HFF-Myc (cell line): ENCODE results near the gene ANKS1B.

Experiments used
- DNase-seq: peaks from one replicate; pipeline ENCODE4 v3.0.0-alpha.2; 2011; ENCODE audit warnings: low read depth; ENCODE audit errors: extremely low read depth
- H3K4me3 ChIP-seq: replicated peaks from 2 replicates; pipeline ENCODE4 v1.5.1; 2011; ENCODE audit warnings: low read depth, mild to moderate bottlenecking, control low read depth, low read length
- TF ChIP-seq, protein P1 (sequence below): IDR thresholded peaks from 2 replicates; pipeline ENCODE4 v1.5.1; 2012; ENCODE audit warnings: mild to moderate bottlenecking, low read depth, low read length, control low read depth; ENCODE audit errors: missing control alignments

The ANKS1B gene

DNA sequence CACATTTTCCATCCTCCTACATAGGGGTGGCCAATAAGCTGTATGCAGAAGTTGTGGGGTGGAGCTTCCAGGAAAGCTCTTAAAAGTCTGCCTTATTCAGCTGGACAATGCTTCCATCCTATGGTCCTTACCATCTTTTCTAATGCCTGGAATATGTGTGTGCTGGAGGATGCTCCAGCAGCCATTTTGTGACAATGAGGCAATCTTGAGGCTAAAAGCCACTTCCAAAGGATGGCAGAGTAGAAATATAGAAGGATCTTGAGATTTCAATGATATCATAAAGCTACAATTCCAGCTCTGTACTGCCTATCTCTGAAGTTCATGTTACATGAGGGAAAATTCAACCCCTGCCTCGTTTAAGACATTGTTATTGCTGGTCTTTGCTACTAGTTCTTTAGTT lies 1244.0 kb downstream of the ANKS1B start:
- TF ChIP-seq, protein P1, sequence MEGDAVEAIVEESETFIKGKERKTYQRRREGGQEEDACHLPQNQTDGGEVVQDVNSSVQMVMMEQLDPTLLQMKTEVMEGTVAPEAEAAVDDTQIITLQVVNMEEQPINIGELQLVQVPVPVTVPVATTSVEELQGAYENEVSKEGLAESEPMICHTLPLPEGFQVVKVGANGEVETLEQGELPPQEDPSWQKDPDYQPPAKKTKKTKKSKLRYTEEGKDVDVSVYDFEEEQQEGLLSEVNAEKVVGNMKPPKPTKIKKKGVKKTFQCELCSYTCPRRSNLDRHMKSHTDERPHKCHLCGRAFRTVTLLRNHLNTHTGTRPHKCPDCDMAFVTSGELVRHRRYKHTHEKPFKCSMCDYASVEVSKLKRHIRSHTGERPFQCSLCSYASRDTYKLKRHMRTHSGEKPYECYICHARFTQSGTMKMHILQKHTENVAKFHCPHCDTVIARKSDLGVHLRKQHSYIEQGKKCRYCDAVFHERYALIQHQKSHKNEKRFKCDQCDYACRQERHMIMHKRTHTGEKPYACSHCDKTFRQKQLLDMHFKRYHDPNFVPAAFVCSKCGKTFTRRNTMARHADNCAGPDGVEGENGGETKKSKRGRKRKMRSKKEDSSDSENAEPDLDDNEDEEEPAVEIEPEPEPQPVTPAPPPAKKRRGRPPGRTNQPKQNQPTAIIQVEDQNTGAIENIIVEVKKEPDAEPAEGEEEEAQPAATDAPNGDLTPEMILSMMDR: no peak
- no peak for DNase-seq
- no peak overlapping the region for H3K4me3 ChIP-seq

DNA sequence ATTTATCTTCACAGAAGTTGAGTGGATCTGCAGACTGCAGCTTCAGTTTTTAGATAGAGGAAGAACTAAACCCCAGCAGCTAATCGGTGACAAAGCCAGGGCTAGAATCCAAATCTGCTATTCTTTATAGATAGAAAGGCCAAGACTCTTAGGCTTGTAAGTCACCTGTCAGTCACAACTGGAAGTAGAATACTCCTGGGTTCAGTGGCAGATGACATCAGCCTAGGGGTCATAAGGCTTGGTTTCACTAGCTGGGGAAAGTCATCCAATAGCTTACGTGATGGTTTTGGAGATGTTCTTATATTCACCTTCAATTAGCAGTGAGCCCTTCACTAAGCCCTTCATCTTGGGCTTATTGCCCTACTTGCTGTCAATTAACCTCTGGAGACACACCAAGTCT lies 1246.2 kb downstream of the ANKS1B start:
- TF ChIP-seq, protein P1: no peak
- no peak for DNase-seq
- no peak overlapping the region for H3K4me3 ChIP-seq

DNA sequence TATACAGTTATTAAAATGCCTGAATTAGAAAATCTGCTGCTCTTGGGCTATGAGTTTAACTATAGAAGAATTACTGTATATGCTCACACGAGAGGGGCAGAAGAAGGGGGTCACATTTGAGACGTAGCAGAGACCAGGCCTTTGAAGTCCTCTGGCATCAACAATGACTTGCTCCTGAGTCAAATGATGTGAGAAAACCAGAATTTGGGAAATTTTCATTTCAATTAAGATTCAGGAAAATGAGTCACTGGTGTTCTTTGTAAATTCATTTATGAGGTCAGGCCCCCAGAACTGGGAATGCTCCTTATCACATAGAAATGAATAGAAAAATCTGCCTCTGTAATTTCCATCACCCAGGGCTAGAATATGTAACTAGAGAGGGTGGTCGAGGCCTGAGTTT lies 1246.7 kb downstream of the ANKS1B start:
- no peak overlapping the region for H3K4me3 ChIP-seq
- DNase-seq: no peak
- TF ChIP-seq, protein P1: no peak

DNA sequence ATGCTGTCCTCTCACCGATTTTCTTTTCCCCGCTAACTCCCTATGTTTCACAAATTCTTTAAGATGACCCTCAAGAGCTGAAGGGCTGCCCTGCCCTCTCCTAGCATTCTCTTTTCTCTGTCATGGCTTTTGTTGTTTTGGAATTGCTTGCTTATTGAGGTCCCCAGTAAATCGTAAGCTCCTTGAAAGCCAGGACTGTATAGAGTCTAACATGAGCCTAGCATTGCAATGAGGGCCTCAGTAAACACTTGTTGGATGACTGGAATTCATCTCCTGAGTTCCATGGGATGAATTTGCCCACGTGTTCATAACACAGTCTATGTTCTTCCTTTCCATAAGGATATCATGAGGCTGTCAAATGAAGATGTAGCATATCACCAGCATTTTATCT lies 1247.4 kb downstream of the ANKS1B start:
- H3K4me3 ChIP-seq: no peak overlapping the region
- DNase-seq: no peak
- TF ChIP-seq, protein P1: no peak

DNA sequence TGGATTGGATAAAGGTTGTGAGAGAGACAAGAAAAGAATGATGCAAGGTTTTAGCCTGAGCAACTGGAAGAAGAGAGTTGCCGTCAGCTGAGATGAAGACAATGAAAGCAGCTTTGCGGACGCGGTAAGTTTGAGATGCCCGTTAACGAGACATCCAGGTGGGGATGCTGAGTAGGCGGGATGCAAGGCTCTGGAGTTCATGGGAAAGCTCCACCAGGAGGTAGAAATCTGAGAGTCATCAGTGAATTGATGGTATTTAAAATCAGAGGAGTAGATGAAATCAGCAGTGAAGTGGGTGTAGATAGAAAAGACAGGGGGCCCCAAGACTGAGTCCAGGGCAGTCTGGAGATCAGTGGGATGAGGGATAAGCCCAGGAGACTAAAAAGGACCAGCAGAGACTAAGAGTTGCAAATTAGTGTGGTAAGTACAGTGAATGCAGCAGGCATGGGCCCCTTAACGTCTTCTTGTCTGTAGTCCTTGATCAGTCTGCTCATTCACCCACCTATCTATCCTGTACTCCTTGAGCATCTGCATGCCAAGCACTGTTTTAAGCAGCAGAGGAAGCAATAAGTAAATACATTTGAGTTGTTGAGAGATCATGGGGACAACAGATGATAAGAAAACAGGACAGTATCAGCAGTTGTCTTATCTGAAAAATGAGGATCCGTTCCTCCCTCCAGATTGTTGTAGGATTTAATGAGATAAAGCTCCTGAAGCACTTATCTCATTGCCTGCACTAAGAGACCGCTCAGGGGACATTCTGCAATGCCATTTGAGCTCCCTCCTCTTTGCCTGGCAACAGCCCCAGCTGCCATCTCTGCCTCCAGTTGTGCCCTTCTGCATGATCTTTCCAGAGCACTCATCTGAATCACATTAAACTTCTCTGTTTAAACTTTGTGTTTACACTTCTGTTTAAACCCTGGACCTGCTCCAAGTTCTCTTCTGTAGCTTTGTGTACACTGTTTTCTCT lies 1248.1 kb downstream of the ANKS1B start:
- TF ChIP-seq, protein P1: no peak
- no peak overlapping the region for H3K4me3 ChIP-seq
- DNase-seq: no peak

DNA sequence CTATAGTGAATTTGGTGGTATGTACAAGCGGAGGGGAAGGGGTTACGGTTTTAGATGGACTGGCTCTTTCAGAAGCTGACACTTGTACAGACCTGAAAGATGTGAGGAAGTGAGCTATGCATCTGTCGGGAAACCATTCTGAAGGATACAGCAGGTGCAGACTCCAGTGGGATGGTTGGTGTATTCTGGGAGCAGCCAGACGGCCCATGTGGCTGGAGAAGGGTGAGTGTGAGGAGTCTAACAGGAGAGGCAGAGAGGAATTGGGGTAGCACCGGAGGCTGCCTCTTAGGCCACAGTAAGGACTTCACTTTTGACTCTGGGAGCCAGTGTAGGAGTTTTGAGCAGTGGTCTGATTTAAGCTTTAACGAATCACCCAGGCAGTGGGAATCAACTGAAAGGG lies 1248.9 kb downstream of the ANKS1B start:
- TF ChIP-seq, protein P1: no peak
- DNase-seq: no peak
- no peak overlapping the region for H3K4me3 ChIP-seq
